Upper lobe of left lung (tissue), 6 donors: ENCODE results near the gene FCER2. TPM values are rescaled to one million over a fixed set of nuclear protein-coding genes. Genes with fewer than 3 reads are reported as not detected.
A peak's percentile ranks its signal among the peaks of the same experiment; 100 is the strongest.

ENCODE experiments used
- ATAC-seq, 2 donors: fragments of 200-7000 bp; cut with Tn5 transposase; one replicate each; pipeline ENCODE4 v1.9.1; 2022; ENCODE audit warnings: mild to moderate bottlenecking in 2 of 2, moderate library complexity in 2 of 2; ENCODE audit not compliant: low FRiP score in 2 of 2
- DNase-seq, 2 donors: peaks; one replicate each; pipeline ENCODE4 v3.0.0-alpha.2; 2019 to 2020
- H3K27ac ChIP-seq, 4 donors: fragments of 200-600 bp; sonication (generic); one replicate each; pipeline ENCODE4 v1.5.1; 2016 to 2019
- H3K27me3 ChIP-seq, 4 donors: fragments of 200-600 bp; sonication (generic); one replicate each; pipeline ENCODE4 v1.5.1; 2017 to 2019
- H3K36me3 ChIP-seq, 4 donors: fragments of 200-600 bp; sonication (generic); one replicate each; pipeline ENCODE4 v1.5.1; 2016 to 2019
- H3K4me1 ChIP-seq, 4 donors: fragments of 200-600 bp; sonication (generic); one replicate each; pipeline ENCODE4 v1.5.1; 2018 to 2019
- H3K4me3 ChIP-seq, 4 donors: fragments of 200-600 bp; sonication (generic); one replicate each; pipeline ENCODE4 v1.5.1; 2017 to 2019; ENCODE audit warnings: mild to moderate bottlenecking in 2 of 4, moderate library complexity in 1 of 4
- H3K9me3 ChIP-seq, 4 donors: fragments of 200-600 bp; sonication (generic); one replicate each; pipeline ENCODE4 v1.5.1; 2018 to 2019
- EP300 ChIP-seq, 4 donors: sonication (generic); formaldehyde crosslinking; IDR thresholded peaks; one replicate each; pipeline ENCODE4 v1.5.1; 2017; ENCODE audit warnings: antibody characterized with exemption in 4 of 4, control low read depth in 2 of 4
- POLR2A ChIP-seq, 4 donors: fragments of 450-650 bp; IDR thresholded peaks; one replicate each; pipeline ENCODE4 v1.5.1; 2016 to 2017; ENCODE audit warnings: antibody characterized with exemption in 4 of 4, mild to moderate bottlenecking in 2 of 4
- POLR2AphosphoS5 ChIP-seq, 2 donors: sonication (generic); formaldehyde crosslinking; IDR thresholded peaks; one replicate each; pipeline ENCODE4 v1.5.1; 2017; ENCODE audit warnings: antibody characterized with exemption in 2 of 2
- WGBS, 2 donors: methylation state at CpG; one replicate each; pipeline ENCODE4 v1.1.5; 2017 to 2018; 5-methylcytosine and 5-hydroxymethylcytosine counted together
- total RNA-seq, 6 donors: library from RNA; depleted of rRNA in 4 of 6; stranded (reverse); fragments of >200 nt in 4 of 6; gene quantifications; one replicate each; pipeline versions ENCODE4 v1.1.0 to v1.2.1, GENCODE V29; 2016 to 2021
- TF ChIP-seq, protein P1 (sequence below), 6 experiments: fragments of 450-650 bp in 4 of 6; fragments of 200-600 bp in 2 of 6; sonication (generic) in 2 of 6; IDR thresholded peaks; one replicate each; pipeline ENCODE4 v1.5.1; 2016 to 2019; ENCODE audit warnings: antibody characterized with exemption in 6 of 6
- donor health status: DM: no; HTN: no; CAD: no; lungs with moderate emphysema.
- donor health status: DM: no; HTN: yes; CAD: no; lungs with severe emphysema.

Gene FCER2
- total RNA-seq, 6 donors from 2014 or later: 0.83 to 2.9 TPM; not detected in 4

DNA sequence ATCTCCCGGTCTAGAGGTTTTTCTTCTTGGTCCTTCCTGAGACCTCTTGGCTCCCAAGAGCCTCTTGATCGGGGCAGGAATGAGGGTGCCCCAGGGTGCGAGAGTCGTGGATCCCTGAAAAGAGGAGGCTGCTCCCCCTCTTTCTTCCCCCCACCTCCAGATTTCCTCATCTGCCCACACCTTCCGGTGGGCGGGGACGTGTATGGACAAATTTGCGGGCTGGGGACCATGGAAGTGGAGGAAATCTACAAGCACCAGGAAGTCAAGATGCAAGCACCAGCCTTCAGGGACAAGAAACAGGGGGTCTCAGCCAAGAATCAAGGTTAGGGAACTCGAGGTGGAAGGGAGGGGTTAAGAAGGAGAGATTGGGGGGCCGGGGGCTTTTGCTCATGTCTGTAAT lies 25.1 kb downstream of the FCER2 start, which contains the start of gene MCEMP1:
MCEMP1 (plus strand) TSS at position 237 of the 400 bp plus-strand sequence; CDS start at position 268, 31 bp downstream.
- DNase-seq: peak in 1 of 2 donors; percentile 74
- no peaks in the 10 kb centered on the region for H3K9me3 ChIP-seq
- H3K27ac ChIP-seq: peak within 1 kb of the TSS; percentile 40 to 97 (median 70)
- TF ChIP-seq, protein P1, sequence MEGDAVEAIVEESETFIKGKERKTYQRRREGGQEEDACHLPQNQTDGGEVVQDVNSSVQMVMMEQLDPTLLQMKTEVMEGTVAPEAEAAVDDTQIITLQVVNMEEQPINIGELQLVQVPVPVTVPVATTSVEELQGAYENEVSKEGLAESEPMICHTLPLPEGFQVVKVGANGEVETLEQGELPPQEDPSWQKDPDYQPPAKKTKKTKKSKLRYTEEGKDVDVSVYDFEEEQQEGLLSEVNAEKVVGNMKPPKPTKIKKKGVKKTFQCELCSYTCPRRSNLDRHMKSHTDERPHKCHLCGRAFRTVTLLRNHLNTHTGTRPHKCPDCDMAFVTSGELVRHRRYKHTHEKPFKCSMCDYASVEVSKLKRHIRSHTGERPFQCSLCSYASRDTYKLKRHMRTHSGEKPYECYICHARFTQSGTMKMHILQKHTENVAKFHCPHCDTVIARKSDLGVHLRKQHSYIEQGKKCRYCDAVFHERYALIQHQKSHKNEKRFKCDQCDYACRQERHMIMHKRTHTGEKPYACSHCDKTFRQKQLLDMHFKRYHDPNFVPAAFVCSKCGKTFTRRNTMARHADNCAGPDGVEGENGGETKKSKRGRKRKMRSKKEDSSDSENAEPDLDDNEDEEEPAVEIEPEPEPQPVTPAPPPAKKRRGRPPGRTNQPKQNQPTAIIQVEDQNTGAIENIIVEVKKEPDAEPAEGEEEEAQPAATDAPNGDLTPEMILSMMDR (IDR thresholded peaks at IDR 0.05): no peak
- TF ChIP-seq POLR2AphosphoS5 (IDR thresholded peaks at IDR 0.05): peak; percentile 10 to 47
- peak in 1 of 4 donors; percentile 46 for TF ChIP-seq POLR2A (IDR thresholded peaks at IDR 0.05)
- no peak for TF ChIP-seq EP300 (IDR thresholded peaks at IDR 0.05)
- 10 to 23% methylated on average over 10 of the region's 10 CpGs for WGBS, 2 donors
- peaks cover 7 to 33% (median 21%) of the 10 kb centered on the region in 4 donors for H3K4me1 ChIP-seq
- no peaks in the 10 kb centered on the region for H3K27me3 ChIP-seq
- ATAC-seq: no peak
- no peaks in the 10 kb centered on the region for H3K36me3 ChIP-seq
- peak within 1 kb of the TSS in 3 of 4 donors; percentile 25 to 44 (median 26) for H3K4me3 ChIP-seq

DNA sequence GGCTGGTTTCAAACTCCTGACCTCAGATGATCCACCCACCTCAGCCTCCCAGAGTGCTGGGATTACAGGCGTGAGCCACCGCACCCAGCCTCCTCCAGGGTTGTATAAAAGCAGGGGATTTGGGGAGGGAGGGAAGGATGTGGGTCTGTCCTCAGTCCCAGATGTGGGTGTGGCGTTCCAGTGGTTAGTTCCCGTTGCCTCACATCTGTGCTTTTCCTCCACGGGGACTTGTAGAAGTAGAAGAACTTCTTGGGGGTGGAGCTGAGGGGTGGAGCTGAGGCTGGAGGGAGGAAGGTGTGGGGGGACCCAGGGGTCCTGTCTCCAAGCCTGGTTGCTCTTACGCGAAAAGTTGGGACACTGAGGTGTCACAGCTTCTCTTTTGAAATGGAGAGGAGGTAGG lies 25.6 kb downstream of the FCER2 start:
- Histone ChIP-seq H3K4me3 (peak overlapping the region in 3 of 4 donors; percentile 25 to 44 (median 26)), H3K4me1 (peaks cover 6 to 28% (median 17%) of the 10 kb centered on the region in 4 donors), H3K27me3 (no peaks in the 10 kb centered on the region), H3K36me3 (no peaks in the 10 kb centered on the region), H3K9me3 (no peaks in the 10 kb centered on the region), H3K27ac (peak overlapping the region; percentile 40 to 97 (median 70))
- TF ChIP-seq, protein P1 (IDR thresholded peaks at IDR 0.05): no peak
- TF ChIP-seq EP300 (IDR thresholded peaks at IDR 0.05) (no peak), POLR2A (IDR thresholded peaks at IDR 0.05) (no peak), POLR2AphosphoS5 (IDR thresholded peaks at IDR 0.05) (peak in 1 of 2 donors; percentile 14)
- 19 to 43% methylated on average over 3 to 7 of the region's 7 CpGs for WGBS, 2 donors
- DNase-seq (peak in 1 of 2 donors; percentile 78), ATAC-seq (peak in 1 of 2 donors; percentile 21)

DNA sequence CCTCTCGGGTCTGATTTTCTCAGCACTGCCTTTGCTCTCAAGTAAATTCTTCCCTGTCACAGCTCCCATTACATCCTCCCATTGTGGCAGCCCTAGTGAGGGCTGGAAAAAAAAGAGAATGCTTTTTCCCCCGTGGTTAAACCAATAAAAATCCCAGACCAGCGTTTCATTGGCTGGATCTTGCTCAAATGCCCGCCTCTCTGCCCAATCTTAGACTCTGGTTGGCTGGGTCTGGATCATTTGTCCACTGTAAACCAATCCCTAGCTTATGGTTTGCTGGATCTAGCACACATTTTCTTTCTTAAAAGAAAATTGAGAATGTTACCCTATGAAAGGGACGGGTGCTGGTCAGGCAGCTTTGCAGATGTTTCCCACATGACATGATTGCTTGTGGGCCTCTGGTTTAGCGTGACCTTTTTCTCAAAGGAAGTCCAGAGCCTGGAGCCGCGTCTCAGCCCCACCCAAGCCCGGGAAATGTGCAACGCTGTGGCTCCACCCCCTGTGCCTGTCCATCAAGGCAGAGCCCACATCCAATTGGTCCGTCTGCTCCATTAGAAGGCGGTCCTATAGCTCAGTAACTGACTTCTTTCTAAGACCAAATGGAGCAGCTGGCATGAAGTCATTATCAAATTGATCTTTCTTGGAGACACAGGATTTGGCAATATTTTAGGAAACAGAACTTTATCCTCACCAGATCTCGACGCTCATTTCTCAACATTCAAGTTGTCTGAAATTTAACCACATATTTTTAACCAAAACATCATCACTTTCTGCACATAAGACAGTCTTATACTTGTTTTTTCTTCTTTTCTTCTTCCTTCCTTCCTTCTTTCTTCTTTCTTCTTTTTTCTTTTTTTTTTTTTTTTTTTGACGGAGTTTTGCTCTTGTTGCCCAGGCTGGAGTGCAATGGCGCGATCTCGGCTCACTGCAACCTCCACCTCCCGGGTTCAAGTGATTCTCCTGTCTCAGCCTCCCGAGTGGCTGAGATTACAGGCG lies 27.6 kb downstream of the FCER2 start:
- Histone ChIP-seq H3K27ac (peak overlapping the region; percentile 7 to 57 (median 32)), H3K4me3 (no peak overlapping the region), H3K4me1 (peaks cover 0 to 26% (median 6%) of the 10 kb centered on the region in 4 donors), H3K27me3 (no peaks in the 10 kb centered on the region), H3K36me3 (no peaks in the 10 kb centered on the region), H3K9me3 (no peaks in the 10 kb centered on the region)
- peak; percentile 75 to 91 for ATAC-seq
- TF ChIP-seq, protein P1 (IDR thresholded peaks at IDR 0.05): no peak
- no peak for TF ChIP-seq EP300 (IDR thresholded peaks at IDR 0.05)
- TF ChIP-seq POLR2A (IDR thresholded peaks at IDR 0.05): no peak
- TF ChIP-seq POLR2AphosphoS5 (IDR thresholded peaks at IDR 0.05): no peak
- peak; percentile 68 to 89 for DNase-seq
- WGBS, 2 donors: 52 to 55% methylated on average over 19 to 20 of the region's 21 CpGs

DNA sequence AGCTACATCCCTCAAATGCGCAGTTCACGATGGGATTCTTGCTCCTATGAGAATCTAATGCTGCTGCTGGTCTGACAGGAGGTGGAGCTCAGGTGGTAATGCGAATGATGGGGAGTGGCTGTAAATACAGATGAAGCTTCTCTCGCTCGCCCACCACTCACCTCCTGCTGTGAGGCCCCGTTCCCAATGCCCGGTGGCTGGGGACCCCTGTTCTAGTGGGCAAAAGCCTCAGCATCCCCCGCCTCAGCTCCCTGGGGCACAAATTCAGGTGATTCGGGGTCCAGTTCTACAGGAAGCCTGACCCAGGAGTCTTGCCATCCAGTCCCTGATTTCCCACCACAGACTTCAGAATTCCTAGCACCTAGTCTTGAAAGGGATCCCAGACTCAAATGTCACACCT lies 29.4 kb downstream of the FCER2 start:
- peaks cover 0 to 26% (median 6%) of the 10 kb centered on the region in 4 donors for H3K4me1 ChIP-seq
- H3K36me3 ChIP-seq: no peaks in the 10 kb centered on the region
- no peaks in the 10 kb centered on the region for H3K9me3 ChIP-seq
- peak in 1 of 2 donors; percentile 23 for DNase-seq
- ATAC-seq: no peak
- no peak overlapping the region for H3K4me3 ChIP-seq
- TF ChIP-seq, protein P1 (IDR thresholded peaks at IDR 0.05): no peak
- TF ChIP-seq EP300 (IDR thresholded peaks at IDR 0.05): no peak
- no peak for TF ChIP-seq POLR2AphosphoS5 (IDR thresholded peaks at IDR 0.05)
- TF ChIP-seq POLR2A (IDR thresholded peaks at IDR 0.05): no peak
- H3K27ac ChIP-seq: no peak overlapping the region
- 56 to 65% methylated on average over 9 of the region's 9 CpGs for WGBS, 2 donors
- no peaks in the 10 kb centered on the region for H3K27me3 ChIP-seq
